ENCODE measurements around the gene CRAT.

CRAT gene

GRCh38 chr9:129058965-129059795 lies 51.4 kb downstream of the CRAT start:
- DNase-seq = no peak

GRCh38 chr9:129054163-129054851 lies 56.3 kb downstream of the CRAT start:
- DNase-seq = no peak

GRCh38 chr9:129053020-129053419 lies 57.6 kb downstream of the CRAT start:
- no peak for DNase-seq

- no peak for DNase-seq
These were observed 58.0 kb downstream of the CRAT start for GRCh38 chr9:129052592-129052991.

All from NCI-H2107 (cell line).